WI38 (cell line): ENCODE measurements around the gene TYW3.

Source experiments
- H3K4me3 ChIP-seq: 2 replicates; pipeline ENCODE4 v1.5.1; 2011; ENCODE audit warnings: low read depth, mild to moderate bottlenecking, control low read depth, low read length
- TF ChIP-seq, protein P1 (sequence below): IDR thresholded peaks from 2 replicates; pipeline ENCODE4 v1.5.1; 2012; ENCODE audit warnings: low read depth, mild to moderate bottlenecking, control low read depth, low read length

TYW3 gene

GRCh38 chr1:74693473-74693872 lies 39.5 kb upstream of the TYW3 start:
- TF ChIP-seq, protein P1, sequence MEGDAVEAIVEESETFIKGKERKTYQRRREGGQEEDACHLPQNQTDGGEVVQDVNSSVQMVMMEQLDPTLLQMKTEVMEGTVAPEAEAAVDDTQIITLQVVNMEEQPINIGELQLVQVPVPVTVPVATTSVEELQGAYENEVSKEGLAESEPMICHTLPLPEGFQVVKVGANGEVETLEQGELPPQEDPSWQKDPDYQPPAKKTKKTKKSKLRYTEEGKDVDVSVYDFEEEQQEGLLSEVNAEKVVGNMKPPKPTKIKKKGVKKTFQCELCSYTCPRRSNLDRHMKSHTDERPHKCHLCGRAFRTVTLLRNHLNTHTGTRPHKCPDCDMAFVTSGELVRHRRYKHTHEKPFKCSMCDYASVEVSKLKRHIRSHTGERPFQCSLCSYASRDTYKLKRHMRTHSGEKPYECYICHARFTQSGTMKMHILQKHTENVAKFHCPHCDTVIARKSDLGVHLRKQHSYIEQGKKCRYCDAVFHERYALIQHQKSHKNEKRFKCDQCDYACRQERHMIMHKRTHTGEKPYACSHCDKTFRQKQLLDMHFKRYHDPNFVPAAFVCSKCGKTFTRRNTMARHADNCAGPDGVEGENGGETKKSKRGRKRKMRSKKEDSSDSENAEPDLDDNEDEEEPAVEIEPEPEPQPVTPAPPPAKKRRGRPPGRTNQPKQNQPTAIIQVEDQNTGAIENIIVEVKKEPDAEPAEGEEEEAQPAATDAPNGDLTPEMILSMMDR, result no peak
- no peak overlapping the region for H3K4me3 ChIP-seq

GRCh38 chr1:74697832-74698231 lies 35.1 kb upstream of the TYW3 start:
- no peak overlapping the region for H3K4me3 ChIP-seq

GRCh38 chr1:74699331-74699730 lies 33.6 kb upstream of the TYW3 start:
- TF ChIP-seq, protein P1, result no peak

More at GRCh38 chr1:74697832-74698231, 35.1 kb upstream of the TYW3 start:
- TF ChIP-seq, protein P1, result no peak

DNA sequence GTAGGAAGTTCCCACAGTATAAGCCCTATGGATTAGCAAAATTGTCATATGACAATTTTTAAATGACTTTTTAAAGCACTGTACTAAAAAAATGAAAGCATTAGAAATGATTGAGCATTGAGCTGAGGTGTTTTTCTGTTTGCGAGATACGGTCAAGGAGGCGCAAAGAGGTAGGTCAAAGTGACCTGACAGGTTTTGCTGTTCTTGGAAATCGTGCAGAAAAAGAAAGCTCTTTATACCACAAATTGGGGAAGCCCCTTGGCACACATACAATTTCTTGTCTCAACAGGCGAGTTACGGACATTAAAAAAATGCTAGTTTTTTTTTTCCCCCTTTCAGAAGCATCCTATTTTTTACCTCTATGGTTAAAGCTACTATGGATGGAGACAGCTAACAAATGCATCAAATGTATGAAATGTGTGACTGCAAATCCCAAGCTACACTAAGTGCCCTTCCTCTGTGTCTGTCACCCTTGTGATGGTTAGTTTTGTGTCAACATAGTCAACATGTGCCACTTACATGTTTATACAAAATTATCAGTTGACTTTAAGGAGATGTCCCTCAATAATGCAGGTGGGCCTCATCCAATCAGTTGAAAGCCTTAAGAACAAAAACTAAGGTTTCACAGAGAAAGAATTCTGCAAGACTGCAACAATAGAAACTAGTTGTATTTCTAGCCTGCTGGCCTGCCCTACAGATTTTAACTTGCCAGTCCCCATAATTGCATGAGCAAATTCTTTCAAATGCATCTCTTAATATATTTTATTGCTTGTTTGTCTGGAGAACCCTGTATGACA lies 29.4 kb upstream of the TYW3 start:
- TF ChIP-seq, protein P1, result no peak
- H3K4me3 ChIP-seq, result no peak overlapping the region

More at GRCh38 chr1:74699331-74699730, 33.6 kb upstream of the TYW3 start:
- no peak overlapping the region for H3K4me3 ChIP-seq

DNA sequence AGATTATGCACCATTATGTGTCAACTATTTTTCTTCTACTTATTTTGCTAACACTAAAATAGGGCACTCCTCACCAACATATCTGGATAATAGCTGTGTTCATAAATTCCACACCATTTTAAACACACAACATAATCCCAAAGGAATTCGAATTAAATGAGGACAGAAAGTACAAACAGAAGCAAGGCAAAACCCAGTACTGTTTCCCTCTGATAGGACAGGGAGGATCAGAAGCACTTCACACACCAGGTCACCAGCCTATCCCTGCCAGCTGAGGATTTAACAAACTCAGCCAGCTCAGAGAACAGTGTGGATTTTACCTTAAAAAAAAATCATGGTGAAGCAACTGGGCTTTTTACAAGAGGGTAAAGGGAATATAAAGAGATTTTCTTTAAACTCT lies 20.1 kb upstream of the TYW3 start:
- no peak overlapping the region for H3K4me3 ChIP-seq
- TF ChIP-seq, protein P1, result no peak

DNA sequence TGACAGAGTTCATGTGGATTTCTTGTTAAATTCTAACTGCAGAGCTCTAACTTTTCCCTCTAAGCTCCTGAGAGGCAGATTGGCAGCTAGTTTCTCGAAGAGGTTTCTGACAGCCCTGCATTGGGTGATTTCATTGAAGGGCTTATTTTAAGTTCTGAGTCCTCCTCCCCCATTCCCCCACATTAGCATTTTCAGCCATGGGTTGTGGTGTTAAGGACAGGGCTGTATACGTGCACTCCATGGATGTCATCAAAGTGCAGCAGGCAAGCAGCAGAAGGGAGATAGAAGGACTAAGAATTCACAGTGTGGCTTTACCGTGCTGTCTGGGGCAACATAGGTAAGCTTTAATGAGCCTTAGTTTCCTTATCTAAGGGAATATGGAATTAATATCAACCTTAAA lies 19.1 kb upstream of the TYW3 start:
- no peak overlapping the region for H3K4me3 ChIP-seq
- TF ChIP-seq, protein P1, result no peak

DNA sequence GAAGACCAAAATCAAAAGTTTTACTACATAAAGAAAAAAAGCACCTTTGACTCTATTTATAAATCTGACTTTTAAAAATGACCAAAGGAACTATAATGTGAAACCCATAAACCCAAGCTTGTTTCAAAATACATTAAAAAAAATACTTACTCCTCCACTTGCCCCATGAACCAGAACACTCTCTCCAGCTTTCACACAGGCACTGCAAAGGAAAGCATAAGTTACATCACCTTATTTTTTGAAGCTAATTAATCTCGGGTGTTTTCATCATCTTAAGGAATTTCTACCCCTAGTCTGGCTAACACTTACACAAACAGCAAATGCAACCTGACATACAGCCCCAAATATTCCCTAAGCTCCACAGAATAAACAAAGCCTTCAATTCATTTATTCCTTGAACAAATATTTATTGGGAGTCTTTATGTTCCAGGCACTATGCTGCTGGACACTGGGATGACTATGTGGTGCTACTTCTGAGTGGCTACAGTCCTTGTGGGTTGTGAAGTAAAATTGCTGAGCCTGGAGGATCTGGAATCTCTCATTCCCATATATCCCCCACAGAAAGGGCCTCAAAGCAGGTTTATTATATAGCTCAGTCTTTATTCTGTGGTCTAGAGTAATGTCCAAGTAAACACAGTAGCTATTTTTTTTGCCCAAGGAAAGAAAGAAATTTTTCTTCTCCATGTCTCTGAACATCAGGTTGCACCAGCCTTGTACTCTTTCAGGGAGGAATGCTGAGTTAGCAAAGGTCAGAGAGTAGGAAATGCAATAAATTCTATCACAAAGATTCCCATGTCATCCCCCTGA lies 18.3 kb upstream of the TYW3 start:
- no peak overlapping the region for H3K4me3 ChIP-seq
- TF ChIP-seq, protein P1, result no peak
